Muscle layer of colon (tissue), 2 donors: ENCODE measurements around the gene MIEF2.
"Not testable (repeated sequence)": the region's sequence is repeated elsewhere in the genome, so short reads cannot be mapped to it uniquely, and the experiment has no call there.

Experiments
- H3K27ac ChIP-seq: one replicate; pipeline ENCODE4 v1.7.0; 2013; ENCODE audit warnings: low read depth, mild to moderate bottlenecking, low read length, moderate library complexity
- H3K27me3 ChIP-seq, 2 donors: one replicate each; pipeline ENCODE4 v1.7.0; 2013; ENCODE audit warnings: low read length in 2 of 2, mild to moderate bottlenecking in 2 of 2; ENCODE audit not compliant: insufficient read depth in 2 of 2, control insufficient read depth in 1 of 2
- H3K36me3 ChIP-seq: one replicate; pipeline ENCODE4 v1.7.0; 2013; ENCODE audit warnings: mild to moderate bottlenecking, low read length; ENCODE audit not compliant: insufficient read depth
- H3K4me1 ChIP-seq: one replicate; pipeline ENCODE4 v1.7.0; 2013; ENCODE audit warnings: mild to moderate bottlenecking, low read length; ENCODE audit not compliant: insufficient read depth
- H3K4me3 ChIP-seq, 2 donors: one replicate each; pipeline ENCODE4 v1.7.0; 2013; ENCODE audit warnings: low read length in 2 of 2, low read depth in 1 of 2, mild to moderate bottlenecking in 1 of 2, moderate library complexity in 1 of 2
- H3K9ac ChIP-seq: one replicate; pipeline ENCODE4 v1.7.0; 2013; ENCODE audit warnings: low read length
- H3K9me3 ChIP-seq: one replicate; pipeline ENCODE4 v1.7.0; 2013; ENCODE audit warnings: mild to moderate bottlenecking, low read length
- donor health status: abdominal sarcoma.
- donor health status: Adenocarcinoma of cecum.

MIEF2 gene

GRCh38 chr17:18260332-18261145 is at the start of gene MIEF2:
MIEF2 (plus strand) TSS chr17:18260662; CDS start chr17:18262721, 2,059 bp downstream.
- H3K36me3 ChIP-seq: peaks cover 37% of the 10 kb centered on the region
- peak within 1 kb of the TSS; percentile 95 for H3K9ac ChIP-seq
- H3K4me1 ChIP-seq: peaks cover 36% of the 10 kb centered on the region
- H3K9me3 ChIP-seq: no peaks in the 10 kb centered on the region
- H3K27me3 ChIP-seq: no peaks in the 10 kb centered on the region
- peak within 1 kb of the TSS; percentile 84 for H3K27ac ChIP-seq
- peak within 1 kb of the TSS; percentile 77 to 91 for H3K4me3 ChIP-seq

GRCh38 chr17:18213666-18214270 is 46.7 kb upstream of the MIEF2 start:
- no peaks in the 10 kb centered on the region for H3K27me3 ChIP-seq
- no peak overlapping the region for H3K4me3 ChIP-seq
- H3K9ac ChIP-seq: no peak overlapping the region
- no peaks in the 10 kb centered on the region for H3K9me3 ChIP-seq
- peaks cover 23% of the 10 kb centered on the region for H3K36me3 ChIP-seq
- H3K27ac ChIP-seq: no peak overlapping the region
- no peaks in the 10 kb centered on the region for H3K4me1 ChIP-seq

GRCh38 chr17:18216906-18217305 is 43.6 kb upstream of the MIEF2 start:
- H3K9me3 ChIP-seq, H3K27ac ChIP-seq, H3K9ac ChIP-seq, H3K4me3 ChIP-seq, H3K36me3 ChIP-seq, H3K27me3 ChIP-seq, H3K4me1 ChIP-seq: not testable (repeated sequence)

- H3K9me3 ChIP-seq: no peaks in the 10 kb centered on the region
- H3K27ac ChIP-seq: no peak overlapping the region
- H3K9ac ChIP-seq: no peak overlapping the region
- no peak overlapping the region for H3K4me3 ChIP-seq
- no peaks in the 10 kb centered on the region for H3K4me1 ChIP-seq
- H3K36me3 ChIP-seq: no peaks in the 10 kb centered on the region
- H3K27me3 ChIP-seq: no peaks in the 10 kb centered on the region
Measured at GRCh38 chr17:18217412-18218015, 42.9 kb upstream of the MIEF2 start.

GRCh38 chr17:18218756-18219415 is 41.6 kb upstream of the MIEF2 start:
- H3K27me3 ChIP-seq: no peaks in the 10 kb centered on the region
- no peaks in the 10 kb centered on the region for H3K9me3 ChIP-seq
- H3K36me3 ChIP-seq: no peaks in the 10 kb centered on the region
- H3K27ac ChIP-seq: no peak overlapping the region
- no peak overlapping the region for H3K4me3 ChIP-seq
- H3K9ac ChIP-seq: no peak overlapping the region
- H3K4me1 ChIP-seq: no peaks in the 10 kb centered on the region

GRCh38 chr17:18224053-18224386 is 36.4 kb upstream of the MIEF2 start:
- Histone ChIP-seq H3K9ac (no peak overlapping the region), H3K27ac (no peak overlapping the region), H3K4me3 (no peak overlapping the region)

GRCh38 chr17:18224387-18225120 is 35.9 kb upstream of the MIEF2 start:
- Histone ChIP-seq H3K9me3 (no peaks in the 10 kb centered on the region), H3K4me3 (peak overlapping the region in 1 of 2 donors; percentile 47), H3K27ac (no peak overlapping the region), H3K36me3 (no peaks in the 10 kb centered on the region), H3K4me1 (peaks cover 16% of the 10 kb centered on the region), H3K27me3 (no peaks in the 10 kb centered on the region), H3K9ac (peak overlapping the region; percentile 57)

More at GRCh38 chr17:18224053-18224386, 36.4 kb upstream of the MIEF2 start:
- Histone ChIP-seq H3K9me3 (no peaks in the 10 kb centered on the region), H3K36me3 (no peaks in the 10 kb centered on the region), H3K27me3 (no peaks in the 10 kb centered on the region), H3K4me1 (peaks cover 16% of the 10 kb centered on the region)

- Histone ChIP-seq H3K4me3 (peak within 1 kb of the TSS; percentile 74 to 95), H3K27me3 (no peaks in the 10 kb centered on the region), H3K27ac (no peak within 1 kb of the TSS), H3K4me1 (peaks cover 16% of the 10 kb centered on the region), H3K9me3 (no peaks in the 10 kb centered on the region), H3K9ac (peak within 1 kb of the TSS; percentile 68), H3K36me3 (no peaks in the 10 kb centered on the region)
Measured at GRCh38 chr17:18225121-18225641, 35.3 kb upstream of the MIEF2 start, which contains the start of gene LLGL1. LLGL1 (plus strand) TSS chr17:18225635; CDS start chr17:18225683, 48 bp downstream.

- H3K27me3 ChIP-seq: no peaks in the 10 kb centered on the region
- no peaks in the 10 kb centered on the region for H3K36me3 ChIP-seq
- peak overlapping the region; percentile 68 for H3K9ac ChIP-seq
- no peak overlapping the region for H3K27ac ChIP-seq
- no peaks in the 10 kb centered on the region for H3K9me3 ChIP-seq
- H3K4me3 ChIP-seq: peak overlapping the region; percentile 74 to 95
- H3K4me1 ChIP-seq: peaks cover 16% of the 10 kb centered on the region
Measured at GRCh38 chr17:18225642-18226283, 34.7 kb upstream of the MIEF2 start.

- H3K4me3 ChIP-seq: peak overlapping the region; percentile 74 to 95
- H3K36me3 ChIP-seq: no peaks in the 10 kb centered on the region
- no peaks in the 10 kb centered on the region for H3K9me3 ChIP-seq
- peaks cover 16% of the 10 kb centered on the region for H3K4me1 ChIP-seq
- no peak overlapping the region for H3K27ac ChIP-seq
- H3K27me3 ChIP-seq: no peaks in the 10 kb centered on the region
- H3K9ac ChIP-seq: peak overlapping the region; percentile 68
Measured at GRCh38 chr17:18226284-18226945, 34.0 kb upstream of the MIEF2 start.
